HG03025 (cell line): Measurements from ENCODE around the gene SRRD.

Experiments
- ATAC-seq: cut with Tn5 transposase; IDR thresholded peaks from one replicate; pipeline ENCODE4 v1.9.1; 2021; ENCODE audit warnings: mild to moderate bottlenecking, moderate library complexity; ENCODE audit not compliant: unreplicated experiment, low FRiP score

The SRRD gene

DNA sequence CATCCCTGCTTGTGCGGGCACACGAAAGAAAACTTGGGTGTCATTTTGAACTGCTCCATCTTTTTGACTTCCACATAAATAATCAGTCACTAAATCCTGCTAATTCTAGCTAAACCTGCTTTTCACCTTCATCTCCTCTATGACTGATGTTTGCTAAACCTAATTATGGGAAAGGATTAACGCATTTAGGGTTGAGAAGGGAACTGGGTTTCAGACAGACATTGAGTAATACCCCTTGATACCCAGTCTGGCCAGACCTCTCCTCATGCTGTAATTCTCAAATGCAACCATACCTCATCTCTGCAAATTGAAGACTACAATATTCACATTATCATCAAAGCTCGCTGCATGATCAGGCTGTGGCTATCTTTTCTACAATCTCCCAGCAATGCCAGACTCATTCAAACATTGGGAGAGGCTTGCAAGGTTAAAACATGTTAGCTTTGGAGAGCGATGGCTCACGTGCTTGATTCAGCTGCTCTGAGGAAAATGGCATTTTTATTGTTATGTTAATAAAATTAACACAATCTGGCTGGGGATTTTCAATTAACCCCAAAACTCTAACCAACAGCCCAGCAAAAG lies 2.5 kb upstream of the SRRD start:
- ATAC-seq = no peak

DNA sequence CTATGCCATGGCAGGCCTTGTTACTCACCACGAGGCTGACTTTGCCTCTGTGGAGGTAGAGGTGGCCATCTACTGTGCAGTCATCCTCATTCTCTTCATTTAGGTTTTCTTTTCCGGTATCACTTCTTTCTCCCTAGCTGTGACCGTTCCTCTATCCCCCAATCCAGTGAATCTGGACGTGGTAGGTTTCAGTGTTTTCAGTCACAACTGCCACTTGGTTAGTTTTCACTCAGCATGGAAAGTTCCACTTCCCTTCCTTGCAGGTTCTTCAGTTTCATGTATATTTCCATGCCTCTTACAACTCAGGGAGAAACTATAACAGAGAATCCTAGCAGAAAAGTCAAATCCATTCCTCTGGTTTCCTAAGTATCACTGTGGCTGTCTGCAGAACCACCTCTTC lies 2.0 kb upstream of the SRRD start:
- ATAC-seq = no peak

DNA sequence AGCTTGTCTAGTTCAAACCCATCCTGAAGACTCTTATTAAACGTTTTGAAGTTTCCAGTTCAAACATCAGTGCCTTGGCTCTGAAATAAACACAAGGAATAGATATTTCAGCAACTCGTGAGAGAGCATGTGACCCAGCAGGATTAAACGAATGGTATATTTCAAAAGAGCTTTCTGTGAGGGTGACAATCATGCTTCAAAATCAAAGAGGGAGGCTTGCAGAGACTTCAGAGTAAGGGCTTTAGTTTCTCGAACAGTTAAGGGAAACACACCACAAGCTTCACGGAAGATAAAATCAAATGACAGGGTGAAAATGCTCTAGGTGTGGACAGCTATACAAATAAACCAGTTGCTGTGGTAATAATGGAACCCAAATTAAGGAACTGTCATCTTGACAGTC lies 1.5 kb upstream of the SRRD start:
- ATAC-seq = no peak

DNA sequence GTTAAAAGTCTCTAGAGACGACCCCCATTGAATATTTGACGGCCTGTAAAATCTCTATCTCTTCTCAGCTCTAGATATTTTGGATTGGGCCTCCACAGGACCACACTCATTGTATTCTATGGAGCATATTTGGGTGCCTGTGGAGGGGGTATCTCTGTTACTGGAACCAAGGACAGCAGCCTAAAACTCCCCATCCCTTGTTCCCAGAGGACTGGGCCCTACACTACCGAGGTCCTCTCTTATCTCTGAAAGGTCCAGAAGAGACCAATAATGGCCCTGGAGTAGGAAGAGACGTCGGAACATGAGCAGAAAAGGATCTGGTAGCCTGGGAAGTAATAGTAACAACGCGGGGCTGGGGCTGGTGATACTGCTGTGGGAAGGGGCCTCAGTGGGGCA lies 636 bp upstream of the SRRD start:
- no peak for ATAC-seq

DNA sequence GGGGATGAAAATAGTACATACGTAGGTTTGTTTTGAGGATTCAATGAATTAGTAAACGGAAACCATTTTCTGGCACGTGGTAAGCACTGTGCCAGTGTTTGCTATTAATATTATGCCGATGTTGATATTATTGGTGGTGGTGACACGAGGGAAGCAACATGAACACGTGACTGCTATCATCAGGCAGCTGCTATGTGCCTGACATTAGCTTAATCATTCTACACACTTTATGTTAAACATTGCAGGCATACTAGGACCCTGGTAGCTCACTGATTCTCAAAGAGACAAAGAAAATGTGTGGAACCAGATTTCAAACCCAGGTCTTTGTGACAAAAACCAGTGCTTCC lies 656 bp downstream of the SRRD start:
- ATAC-seq = no peak

DNA sequence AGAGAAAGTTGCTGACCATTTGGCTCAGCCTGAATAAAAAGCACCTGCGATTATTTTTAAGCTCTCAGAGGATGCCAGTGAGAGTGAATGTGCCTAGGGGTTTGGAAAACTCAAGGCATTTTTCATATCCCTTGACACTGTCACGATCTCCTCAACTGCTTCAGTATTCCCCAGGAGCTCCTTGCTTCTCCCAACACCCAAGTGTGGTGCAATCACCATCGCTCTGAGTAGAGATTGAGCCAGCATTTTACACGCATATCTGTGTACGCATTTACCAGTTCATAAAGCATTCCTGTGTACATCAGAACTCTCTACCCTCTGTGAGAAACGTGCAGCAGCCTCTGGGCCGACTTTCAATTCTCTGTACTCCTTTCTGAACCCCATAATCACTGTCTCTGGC lies 1.3 kb downstream of the SRRD start:
- ATAC-seq = no peak

DNA sequence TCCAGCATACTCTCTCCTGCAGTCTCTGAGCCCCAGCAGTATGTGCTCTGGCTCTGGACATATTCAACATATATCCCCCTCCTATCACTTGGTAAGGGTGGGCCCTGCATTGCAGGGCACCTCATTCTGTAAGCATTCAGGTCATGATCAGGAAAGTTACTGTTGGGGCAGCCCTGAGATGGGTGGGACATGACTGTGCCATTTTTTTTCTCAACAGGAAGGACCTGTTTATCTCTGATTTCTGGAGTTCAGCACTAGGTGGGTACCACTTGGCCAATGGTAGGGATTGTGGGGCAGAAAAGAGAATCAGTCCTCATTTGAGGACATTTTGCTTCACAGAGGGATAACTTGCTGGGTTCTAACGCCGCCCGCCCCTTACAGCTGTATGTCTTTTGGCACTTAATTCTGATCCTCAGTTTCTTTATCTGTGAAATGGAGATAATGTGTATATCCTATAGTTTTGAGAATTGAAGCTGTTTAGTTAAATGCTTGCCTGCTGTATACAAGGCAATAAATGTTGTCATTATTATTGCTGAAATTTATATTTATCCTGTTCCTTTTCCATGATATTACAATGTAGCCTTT lies 2.2 kb downstream of the SRRD start:
- ATAC-seq = no peak

DNA sequence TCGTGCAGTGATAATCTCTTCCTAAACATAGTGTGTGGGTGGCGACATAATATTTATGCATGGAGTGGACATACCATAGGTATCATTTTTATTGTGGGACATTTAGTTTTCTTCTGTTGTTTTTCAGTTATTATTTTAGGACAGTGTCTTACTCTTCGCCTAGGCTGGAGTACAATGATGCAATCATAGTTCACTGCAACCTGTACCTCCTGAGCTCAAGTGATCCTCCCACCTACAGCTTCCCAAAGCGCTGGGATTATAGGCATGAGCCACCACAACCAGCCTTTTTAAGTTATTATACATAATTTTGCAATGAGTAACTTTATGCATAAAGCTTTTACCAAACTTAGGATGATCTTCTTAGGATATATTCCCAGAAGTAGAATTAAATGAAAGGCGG lies 2.7 kb downstream of the SRRD start:
- no peak for ATAC-seq

DNA sequence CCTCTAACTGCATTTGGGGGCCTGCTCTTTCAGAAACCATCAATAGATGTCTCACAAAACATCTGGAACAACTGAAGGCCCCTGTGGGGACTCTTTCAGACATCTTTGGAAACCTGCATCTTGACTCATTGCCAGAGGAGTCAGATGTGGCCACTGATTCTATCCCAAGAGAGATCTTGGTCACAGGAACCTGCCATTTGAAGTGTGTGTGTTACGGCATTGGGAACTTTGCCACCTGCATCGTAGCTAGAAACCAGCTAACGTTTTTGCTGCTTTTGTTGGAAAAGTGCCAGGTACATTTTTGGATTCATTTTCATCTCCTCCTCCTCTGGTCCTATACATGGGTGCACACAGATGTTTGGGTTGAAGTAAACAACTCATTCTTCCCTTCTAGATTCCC lies 4.3 kb downstream of the SRRD start:
- no peak for ATAC-seq

DNA sequence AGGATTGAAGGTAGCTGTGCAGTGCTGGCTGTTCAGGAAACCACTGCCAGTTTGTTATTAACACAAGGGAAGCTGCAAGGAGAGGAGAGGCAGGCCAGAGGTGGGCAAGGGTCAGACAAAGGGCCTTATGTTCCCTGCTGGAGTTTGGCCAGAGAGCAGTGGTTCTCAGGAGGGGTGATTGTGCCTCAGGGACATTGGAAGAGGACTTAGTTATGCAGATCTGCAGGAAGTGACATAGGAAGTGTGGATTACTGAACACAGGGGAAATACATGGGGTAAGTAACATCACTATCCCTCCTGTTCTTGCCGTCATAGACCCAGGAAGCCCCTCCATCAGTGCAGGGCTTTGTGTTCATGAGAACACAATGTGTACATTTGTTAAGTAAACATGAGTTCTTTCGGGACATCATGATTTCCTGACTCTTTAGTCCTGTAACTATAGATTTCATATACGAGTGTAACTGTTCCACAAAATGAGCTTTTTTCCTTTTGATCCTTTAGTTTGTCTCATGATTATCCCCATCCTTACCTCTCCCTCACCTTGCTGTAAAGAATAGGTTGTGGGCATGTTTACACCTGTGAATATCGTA lies 5.9 kb downstream of the SRRD start:
- ATAC-seq = no peak

DNA sequence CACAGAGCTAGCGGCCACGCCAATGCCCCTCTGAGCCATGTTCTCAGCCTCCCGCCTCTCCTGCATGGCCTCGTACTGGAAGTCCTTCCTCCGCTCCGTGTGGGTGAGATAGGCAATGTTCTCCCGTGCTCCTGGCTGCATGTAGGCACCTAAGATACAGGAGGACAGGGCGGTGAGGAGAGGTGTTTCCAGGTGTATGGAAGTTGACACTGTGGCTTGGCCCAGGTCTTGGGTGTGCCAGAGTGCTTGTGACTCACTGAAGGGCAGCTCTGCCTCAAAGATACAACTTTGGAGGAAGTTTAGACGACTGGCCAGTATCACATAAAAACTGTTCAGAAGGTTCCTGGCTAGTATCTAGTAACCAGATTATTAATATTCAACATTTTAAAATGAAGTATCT lies 8.5 kb downstream of the SRRD start:
- ATAC-seq = no peak

DNA sequence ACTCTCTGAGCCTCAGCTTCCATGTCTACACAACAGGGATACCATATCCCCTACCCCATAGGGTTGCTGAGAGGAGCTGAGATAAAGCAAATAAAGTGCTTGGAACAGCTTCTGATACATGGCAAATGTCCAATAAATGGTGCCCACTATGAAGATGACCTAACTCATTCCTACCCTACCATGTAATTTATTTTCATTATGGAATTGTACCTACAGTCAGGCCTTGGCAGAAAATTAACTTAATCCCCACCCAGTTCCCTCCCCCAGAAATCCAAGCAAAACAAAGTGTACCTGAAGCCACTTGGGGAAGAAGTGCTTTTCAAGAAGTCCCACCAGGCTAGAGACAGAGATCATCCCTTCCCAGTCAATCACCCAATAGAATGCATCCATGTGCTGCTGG lies 10.8 kb downstream of the SRRD start:
- ATAC-seq = no peak

DNA sequence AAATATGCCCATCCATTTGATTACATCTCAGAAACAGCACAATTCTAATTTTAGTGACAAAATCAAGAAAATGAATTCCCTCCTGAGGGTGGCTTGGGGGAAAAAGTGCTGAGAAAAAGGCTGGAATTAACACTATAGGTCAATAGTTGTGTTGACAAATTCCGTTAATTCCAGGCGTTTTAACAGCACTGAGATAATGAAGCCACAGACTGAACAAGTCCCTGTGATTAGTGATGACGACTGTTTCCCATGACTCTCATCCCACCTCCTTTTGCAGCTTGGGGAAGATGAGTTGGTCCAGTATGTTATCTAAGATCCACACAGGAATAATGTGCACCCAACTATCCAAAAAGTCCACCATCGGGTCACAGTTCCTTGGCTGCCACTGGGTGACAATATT lies 12.8 kb downstream of the SRRD start:
- no peak for ATAC-seq

DNA sequence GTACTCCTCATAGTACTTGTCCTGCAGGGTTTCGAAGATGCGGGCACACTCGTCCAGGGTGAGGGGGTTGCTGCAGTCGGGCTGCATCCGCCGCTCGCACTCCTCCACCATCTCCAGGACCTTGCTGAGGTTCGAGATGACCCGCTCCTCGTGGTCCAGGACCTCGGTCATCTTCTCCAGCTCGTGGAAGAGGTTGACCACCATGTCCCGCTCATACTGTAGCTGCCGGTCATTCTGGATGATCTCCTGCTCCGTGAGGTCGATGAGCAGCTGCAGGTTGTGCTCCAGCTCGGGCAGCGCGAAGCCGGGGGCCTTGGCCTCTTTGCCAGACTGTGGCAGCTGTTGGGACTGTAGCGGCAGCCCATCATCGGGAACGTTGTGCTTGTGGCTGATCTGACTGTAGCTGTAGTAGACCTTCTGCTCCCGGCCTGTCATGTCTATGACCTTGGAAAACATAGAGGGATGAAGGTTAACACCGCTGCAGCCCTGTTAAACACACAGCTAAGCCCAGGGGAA lies 15.6 kb downstream of the SRRD start:
- no peak for ATAC-seq

DNA sequence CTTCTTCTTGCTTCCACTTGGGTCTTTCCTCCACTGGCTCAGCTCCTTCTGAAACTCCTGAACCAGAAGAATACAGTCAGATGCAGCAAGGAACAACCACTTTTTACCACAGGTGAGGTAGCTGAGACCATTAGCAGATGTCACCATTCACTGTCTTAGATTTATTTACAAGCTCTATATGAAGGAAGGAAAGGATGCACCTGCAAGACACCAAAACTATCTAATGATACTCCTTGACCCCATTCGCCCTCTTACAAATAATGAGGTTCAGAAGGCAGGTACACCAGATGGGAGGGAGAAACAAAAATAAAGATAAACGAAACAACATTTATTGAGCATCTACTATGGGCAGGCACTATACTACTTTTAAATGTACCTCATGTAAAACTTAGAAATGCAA lies 18.3 kb downstream of the SRRD start:
- no peak for ATAC-seq

DNA sequence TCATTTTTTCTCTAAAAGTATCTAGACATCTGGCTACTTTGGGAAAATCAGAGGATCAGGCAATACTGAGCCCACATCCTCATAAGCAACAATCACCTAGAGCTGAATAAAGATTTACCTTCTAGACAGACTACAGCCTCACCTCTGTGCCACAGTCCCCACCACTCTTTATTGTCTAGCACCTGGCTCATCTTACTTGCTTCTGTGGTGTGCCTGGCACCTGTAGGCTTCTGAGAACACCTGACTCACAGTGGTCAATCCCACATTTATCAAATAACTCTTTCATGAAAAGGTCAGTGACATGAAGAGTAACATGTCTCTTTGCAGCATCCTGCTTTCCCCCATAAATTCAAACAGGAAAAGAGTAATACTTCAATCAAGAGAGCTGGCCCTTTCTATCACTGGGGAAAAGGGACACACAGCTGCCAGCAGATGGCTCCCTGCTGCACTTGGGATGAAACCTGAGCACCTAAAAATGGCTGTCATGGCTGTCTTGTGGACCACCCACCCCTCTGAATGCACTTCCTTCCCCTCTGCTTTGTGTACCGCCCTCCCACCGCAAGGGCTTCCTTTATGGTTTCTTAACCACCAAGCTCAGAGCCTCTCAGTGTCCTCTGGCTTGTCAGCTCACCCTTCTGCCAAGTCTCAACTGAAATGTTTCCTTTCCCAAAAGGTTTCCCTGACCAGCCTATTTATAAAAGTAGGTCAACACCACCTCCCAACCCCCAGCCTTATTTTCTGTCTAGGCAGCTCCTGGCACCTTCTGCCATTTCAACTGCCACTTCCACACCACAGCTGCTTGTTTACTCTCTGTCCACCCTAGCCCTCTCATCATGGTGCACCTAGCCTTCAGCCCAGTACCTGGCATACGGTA lies 19.2 kb downstream of the SRRD start:
- no peak for ATAC-seq

DNA sequence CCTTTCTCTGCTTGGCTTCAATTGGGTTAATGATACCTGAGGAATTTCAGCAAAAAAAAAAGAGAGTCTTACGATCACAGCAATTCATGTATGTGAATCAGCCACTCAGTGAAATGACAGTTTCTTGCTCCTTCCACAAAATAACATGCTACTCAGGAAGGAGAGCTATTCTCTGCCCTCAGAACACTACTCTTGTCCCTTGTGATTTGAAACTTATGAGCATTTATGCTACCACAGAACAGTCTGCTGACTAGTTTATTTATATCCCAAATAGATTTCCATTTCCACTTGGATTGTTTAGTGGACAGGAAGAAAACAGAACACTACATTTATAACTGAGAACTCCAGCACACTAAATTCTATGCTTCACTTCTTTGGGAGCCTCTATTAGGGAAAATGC lies 20.1 kb downstream of the SRRD start:
- ATAC-seq = no peak

DNA sequence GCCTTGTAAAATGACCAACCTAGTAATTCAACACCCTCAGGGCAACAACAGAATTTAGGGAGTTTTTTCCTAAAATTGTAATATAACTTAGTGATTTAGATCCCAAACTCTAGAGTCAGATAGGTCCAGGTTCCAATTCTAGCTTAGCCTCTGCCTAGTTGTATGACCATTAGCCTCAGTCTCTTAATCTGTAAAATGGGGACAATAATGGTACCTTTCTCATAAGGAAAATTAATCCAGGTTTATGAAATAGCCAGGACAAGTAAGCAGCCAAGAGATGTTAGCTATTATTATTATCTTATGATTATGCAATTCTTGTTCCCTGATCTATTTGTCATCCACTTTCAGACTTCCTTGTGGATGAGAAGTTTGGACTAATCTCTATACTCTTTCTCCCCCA lies 24.5 kb downstream of the SRRD start:
- ATAC-seq = no peak

DNA sequence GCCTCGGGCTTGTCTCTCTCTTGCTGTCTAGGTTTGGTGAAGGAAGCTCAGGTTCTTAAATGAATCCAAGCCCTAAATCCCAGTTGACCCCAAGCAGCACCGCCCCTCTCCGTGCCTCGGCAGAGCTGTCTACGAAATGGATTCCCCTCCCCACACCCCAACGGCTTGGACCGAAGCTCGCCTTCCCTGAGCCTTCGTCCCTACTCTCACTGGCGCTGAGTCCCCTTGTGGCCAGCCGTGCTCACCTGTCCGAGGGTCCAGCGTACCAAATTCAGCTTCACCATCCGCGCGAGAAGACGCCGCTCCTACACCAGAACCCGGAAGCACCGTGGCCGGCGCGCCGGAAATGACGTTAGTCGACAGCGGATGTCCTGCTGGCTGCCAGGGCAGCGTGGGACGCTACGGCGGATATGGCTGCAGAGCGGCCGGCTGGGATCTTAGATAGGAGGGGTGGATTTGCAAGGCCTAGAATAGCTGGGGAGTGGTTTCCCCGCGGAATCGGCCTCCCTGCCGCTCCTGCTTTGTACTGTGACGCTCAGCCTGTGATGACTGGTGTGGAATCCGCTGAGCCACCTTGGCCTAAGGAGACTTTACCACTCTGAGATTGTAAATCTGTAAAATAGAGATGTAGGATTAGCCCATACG lies 28.6 kb downstream of the SRRD start, which contains the start of gene TFIP11:
Gene TFIP11, minus strand, starts transcription at position 325 of the 645 bp plus-strand sequence. CDS start 2,201 bp downstream, outside the sequence.
- peak; percentile 79 for ATAC-seq

DNA sequence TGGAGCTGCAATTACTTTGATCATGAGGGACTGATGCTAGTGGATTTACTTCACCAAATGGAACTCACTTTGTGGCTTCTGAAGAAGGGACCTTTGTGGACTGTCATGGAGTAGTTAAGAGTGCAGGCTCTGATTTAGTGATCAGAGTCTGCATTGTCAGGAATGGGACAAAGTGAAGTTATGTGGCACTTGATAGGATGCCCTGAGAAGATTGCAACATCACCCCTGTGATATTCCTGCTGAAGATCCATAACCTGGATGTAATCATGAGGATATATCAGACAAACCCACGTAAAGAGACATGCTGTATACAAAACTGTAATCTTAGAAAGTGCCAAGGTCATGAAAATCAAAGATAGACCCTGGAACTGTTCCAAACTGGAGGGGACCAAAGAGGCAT lies 30.2 kb downstream of the SRRD start:
- ATAC-seq = no peak
